ENCODE results near the gene OR8B8.
A peak's percentile ranks its signal among the peaks of the same experiment; 100 is the strongest.

GRCh38 chr11:124415356-124415923 lies 30.1 kb downstream of the OR8B8 start:
- peak; percentile 6 to 48 for TF ChIP-seq CTCF (IDR thresholded peaks at IDR 0.05; ENCODE audit: extremely low read depth in 1 of 2, insufficient read depth in 1 of 2, low read depth in 1 of 2, low read length in 2 of 2)
- no peak for TF ChIP-seq MYC (IDR thresholded peaks at IDR 0.05; ENCODE audit: low read depth, low read length)
- TF ChIP-seq EZH2 (IDR thresholded peaks at IDR 0.05; ENCODE audit: borderline replicate concordance, low read depth, low read length, severe bottlenecking) = no peak

All from endothelial cell of umbilical vein (primary cell).